ENCODE results near the gene SLC27A4.
A peak's percentile ranks its signal among the peaks of the same experiment; 100 is the strongest.

Gene SLC27A4

GRCh38 chr9:128358090-128358489, 17.8 kb downstream of the SLC27A4 start:
- TF ChIP-seq ZFX (IDR thresholded peaks at IDR 0.05; ENCODE audit: borderline replicate concordance): no peak
- no peak for TF ChIP-seq CTCF (IDR thresholded peaks at IDR 0.05)

GRCh38 chr9:128358861-128359260, 18.5 kb downstream of the SLC27A4 start:
- no peak overlapping the region for H3K27ac ChIP-seq
- TF ChIP-seq ZFX (IDR thresholded peaks at IDR 0.05; ENCODE audit: borderline replicate concordance): no peak

More at GRCh38 chr9:128358090-128358489, 17.8 kb downstream of the SLC27A4 start:
- no peak overlapping the region for H3K27ac ChIP-seq

- no peak for TF ChIP-seq ZFX (IDR thresholded peaks at IDR 0.05; ENCODE audit: borderline replicate concordance)
- TF ChIP-seq CTCF (IDR thresholded peaks at IDR 0.05): no peak
- H3K27ac ChIP-seq: peak overlapping the region; percentile 64; the same call in 1 of the 2 replicates
Observed at GRCh38 chr9:128360826-128361225, 20.5 kb downstream of the SLC27A4 start.

GRCh38 chr9:128361296-128361985, 21.1 kb downstream of the SLC27A4 start:
- TF ChIP-seq CTCF (IDR thresholded peaks at IDR 0.05) (no peak), ZFX (IDR thresholded peaks at IDR 0.05; ENCODE audit: borderline replicate concordance) (no peak)
- peak overlapping the region; percentile 64 for H3K27ac ChIP-seq

- TF ChIP-seq ZFX (IDR thresholded peaks at IDR 0.05; ENCODE audit: borderline replicate concordance) (no peak), CTCF (IDR thresholded peaks at IDR 0.05) (peak; percentile 91)
- H3K27ac ChIP-seq: peak overlapping the region; percentile 64
Observed at GRCh38 chr9:128361986-128362646, 21.8 kb downstream of the SLC27A4 start.

- H3K27ac ChIP-seq: peak overlapping the region; percentile 64
- TF ChIP-seq ZFX (IDR thresholded peaks at IDR 0.05; ENCODE audit: borderline replicate concordance): no peak
- TF ChIP-seq CTCF (IDR thresholded peaks at IDR 0.05): no peak
Observed at GRCh38 chr9:128362774-128363173, 22.4 kb downstream of the SLC27A4 start.

DNA sequence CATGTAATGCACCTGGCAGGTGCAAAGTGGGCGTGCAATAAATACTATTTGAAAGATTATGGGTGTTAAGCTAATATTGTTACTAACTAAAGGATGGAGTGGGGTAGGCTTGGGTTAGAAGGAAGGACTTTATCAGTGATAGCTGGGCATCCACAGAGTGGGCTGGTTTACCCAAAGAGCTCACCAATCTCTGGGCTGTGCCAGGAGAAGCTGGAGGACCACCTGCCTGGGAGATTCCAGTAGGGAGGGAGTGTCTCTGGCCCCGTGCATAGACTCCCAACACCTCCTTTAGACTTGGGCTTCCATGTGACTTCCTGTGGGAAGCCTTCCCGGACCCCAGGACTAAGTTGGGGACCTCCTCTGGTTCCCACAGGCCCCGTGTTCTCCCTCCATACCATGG, 25.2 kb downstream of the SLC27A4 start:
- no peak overlapping the region for H3K27ac ChIP-seq
- TF ChIP-seq ZFX (IDR thresholded peaks at IDR 0.05; ENCODE audit: borderline replicate concordance) (no peak), CTCF (IDR thresholded peaks at IDR 0.05) (no peak)
